Ovary (tissue), 3 donors: ENCODE data around the gene MED13.

Source experiments
- EP300 ChIP-seq: sonication (generic); formaldehyde crosslinking; IDR thresholded peaks from one replicate; pipeline ENCODE4 v1.6.1; 2017; ENCODE audit warnings: antibody characterized with exemption
- POLR2A ChIP-seq: fragments of 450-650 bp; IDR thresholded peaks from one replicate; pipeline ENCODE4 v1.6.1; 2017; ENCODE audit warnings: antibody characterized with exemption, mild to moderate bottlenecking, moderate library complexity
- TF ChIP-seq, protein P1 (sequence below), 3 donors: fragments of 450-650 bp in 2 of 3; fragments of 200-600 bp in 1 of 3; IDR thresholded peaks; one replicate each; pipeline versions ENCODE4 v1.5.1 to v1.8.0; 2016 to 2022; ENCODE audit warnings: antibody characterized with exemption in 3 of 3, mild to moderate bottlenecking in 1 of 3
- donor health status: DM: no; HTN: no; CAD: no.

- TF ChIP-seq, protein P1, sequence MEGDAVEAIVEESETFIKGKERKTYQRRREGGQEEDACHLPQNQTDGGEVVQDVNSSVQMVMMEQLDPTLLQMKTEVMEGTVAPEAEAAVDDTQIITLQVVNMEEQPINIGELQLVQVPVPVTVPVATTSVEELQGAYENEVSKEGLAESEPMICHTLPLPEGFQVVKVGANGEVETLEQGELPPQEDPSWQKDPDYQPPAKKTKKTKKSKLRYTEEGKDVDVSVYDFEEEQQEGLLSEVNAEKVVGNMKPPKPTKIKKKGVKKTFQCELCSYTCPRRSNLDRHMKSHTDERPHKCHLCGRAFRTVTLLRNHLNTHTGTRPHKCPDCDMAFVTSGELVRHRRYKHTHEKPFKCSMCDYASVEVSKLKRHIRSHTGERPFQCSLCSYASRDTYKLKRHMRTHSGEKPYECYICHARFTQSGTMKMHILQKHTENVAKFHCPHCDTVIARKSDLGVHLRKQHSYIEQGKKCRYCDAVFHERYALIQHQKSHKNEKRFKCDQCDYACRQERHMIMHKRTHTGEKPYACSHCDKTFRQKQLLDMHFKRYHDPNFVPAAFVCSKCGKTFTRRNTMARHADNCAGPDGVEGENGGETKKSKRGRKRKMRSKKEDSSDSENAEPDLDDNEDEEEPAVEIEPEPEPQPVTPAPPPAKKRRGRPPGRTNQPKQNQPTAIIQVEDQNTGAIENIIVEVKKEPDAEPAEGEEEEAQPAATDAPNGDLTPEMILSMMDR (IDR thresholded peaks at IDR 0.05), result no peak
- TF ChIP-seq POLR2A (no peak), EP300 (no peak)
These were observed 60.7 kb downstream of the MED13 start for GRCh38 chr17:62004388-62004787.
